Uterus (tissue), 2 donors: ENCODE measurements around the gene C22orf31.

Source experiments
- CTCF ChIP-seq, 4 experiments: fragments of 200-600 bp in 2 of 4; fragments of 450-650 bp in 2 of 4; sonication (generic) in 2 of 4; IDR thresholded peaks; one replicate each; pipeline ENCODE4 v1.5.1; 2016 to 2019; ENCODE audit warnings: antibody characterized with exemption in 4 of 4, mild to moderate bottlenecking in 2 of 4, moderate library complexity in 1 of 4
- POLR2A ChIP-seq, 2 donors: fragments of 450-650 bp; IDR thresholded peaks; one replicate each; pipeline ENCODE4 v1.6.1; 2016; ENCODE audit warnings: antibody characterized with exemption in 2 of 2, mild to moderate bottlenecking in 1 of 2, moderate library complexity in 1 of 2

GRCh38 chr22:29082826-29083545 is 21.4 kb upstream of the C22orf31 start:
- no peak for TF ChIP-seq POLR2A (IDR thresholded peaks at IDR 0.05)
- TF ChIP-seq CTCF (IDR thresholded peaks at IDR 0.05) = no peak
